Ovary (tissue), 9 donors: ENCODE data around the gene MCM6. TPM values are rescaled to one million over a fixed set of nuclear protein-coding genes. Genes with fewer than 3 reads are reported as not detected.

Source experiments
- DNase-seq, 5 donors: peaks; one replicate each; pipeline ENCODE4 v3.0.0-alpha.2; 2019 to 2020
- H3K27ac ChIP-seq, 2 donors: fragments of 200-600 bp; one replicate each; pipeline versions ENCODE4 v1.5.1 to v1.8.0; 2019 to 2022
- H3K27me3 ChIP-seq: fragments of 200-600 bp; one replicate; pipeline ENCODE4 v1.8.0; 2022
- H3K36me3 ChIP-seq: fragments of 200-600 bp; sonication (generic); one replicate; pipeline ENCODE4 v1.5.1; 2019
- H3K4me1 ChIP-seq: one replicate; pipeline ENCODE4 v1.8.1; 2013; ENCODE audit warnings: mild to moderate bottlenecking, moderate library complexity; ENCODE audit not compliant: insufficient read depth
- H3K4me3 ChIP-seq: fragments of 200-600 bp; sonication (generic); one replicate; pipeline ENCODE4 v1.5.1; 2017
- H3K9me3 ChIP-seq, 2 donors: fragments of 200-600 bp in 1 of 2; sonication (generic) in 1 of 2; one replicate each; pipeline versions ENCODE4 v1.5.1 to v1.8.1; 2013 to 2019; ENCODE audit warnings: mild to moderate bottlenecking in 1 of 2, moderate library complexity in 1 of 2
- EP300 ChIP-seq: sonication (generic); formaldehyde crosslinking; IDR thresholded peaks from one replicate; pipeline ENCODE4 v1.6.1; 2017; ENCODE audit warnings: antibody characterized with exemption
- POLR2A ChIP-seq: fragments of 450-650 bp; IDR thresholded peaks from one replicate; pipeline ENCODE4 v1.6.1; 2017; ENCODE audit warnings: antibody characterized with exemption, mild to moderate bottlenecking, moderate library complexity
- WGBS, 3 donors: extraction: QIAGEN DNeasy Blood & Tissue Kit in 1 of 3; methylation state at CpG; one replicate each; pipeline versions ENCODE4 v1.1.5 to v1.1.7; 2013 to 2017; 5-methylcytosine and 5-hydroxymethylcytosine counted together
- intact Hi-C, 4 donors: fragments of 100-400 bp; cut with DNase I; formaldehyde crosslinking; loops; one replicate each; pipeline versions ENCODE4 v1.11.0 to v1.15.1; 2022 to 2023
- polyA plus RNA-seq, 2 donors: library from polyadenylated mRNA; stranded (reverse); fragments of 200-250 nt in 1 of 2; fragments of 350-450 nt in 1 of 2; fragmentation: Illumina TruSeq in 1 of 2; extraction: RNeasy Lipid Tissue Mini Kit (QIAGEN cat#74804) in 1 of 2; gene quantifications; one replicate each; pipeline ENCODE4 v1.2.3, GENCODE V29; 2013 to 2014
- total RNA-seq, 7 donors: library from RNA; depleted of rRNA in 2 of 7; stranded (reverse); fragments of >200 nt in 2 of 7; fragmentation: NEBNext Ultra II Directional in 3 of 7; extraction: Animal tissue kit (Norgen Biotek cat#: 25700) in 3 of 7; gene quantifications; one replicate each; pipeline versions ENCODE4 v1.1.0 to v1.2.4, GENCODE V29; 2016 to 2023
- TF ChIP-seq, protein P1 (sequence below), 3 donors: fragments of 450-650 bp in 2 of 3; fragments of 200-600 bp in 1 of 3; IDR thresholded peaks; one replicate each; pipeline versions ENCODE4 v1.5.1 to v1.8.0; 2016 to 2022; ENCODE audit warnings: antibody characterized with exemption in 3 of 3, mild to moderate bottlenecking in 1 of 3
- donor health status: DM: no; HTN: no; CAD: no; lungs with moderate emphysema.
- donor health status: DM: no; HTN: no; CAD: no.
- donor health status: Bipolar disorder and iron deficiency.
- donor health status: DM: yes; HTN: yes; CAD: no.
- donor health status: DM: no; HTN: no; CAD: no.
- donor health status: DM: yes; HTN: yes; CAD: no.

MCM6 gene
- total and polyA plus RNA-seq, 9 donors = 7.2 to 20.1 (median 15.4) TPM

GRCh38 chr2:135843671-135844070 is 32.6 kb downstream of the MCM6 start:
- intact Hi-C loops = no loop called here
- DNase-seq = no peak

DNA sequence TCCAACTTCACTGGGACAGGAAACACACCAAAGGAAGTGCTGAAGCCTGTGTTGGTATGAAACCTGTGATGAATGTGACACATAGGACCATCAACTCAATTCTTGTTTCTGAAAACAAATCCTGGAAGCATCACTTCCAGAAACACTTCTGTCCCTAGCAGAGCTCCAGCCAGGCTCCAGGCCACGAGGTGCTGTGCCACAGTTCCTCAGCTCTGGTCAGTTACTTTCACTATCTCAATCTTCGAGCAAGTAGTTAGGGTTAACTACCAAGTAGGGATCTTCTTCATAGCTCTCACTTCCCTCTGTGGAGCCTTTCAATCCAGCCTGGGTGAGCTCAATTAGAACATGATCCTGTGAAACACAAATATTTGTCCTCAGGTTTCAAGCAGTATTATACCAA is 35.6 kb downstream of the MCM6 start:
- WGBS, 3 donors = 29 to 52% (median 48%) methylated on average over 2 of the region's 2 CpGs
- Histone ChIP-seq H3K27ac (no peak overlapping the region), H3K27me3 (no peaks in the 10 kb centered on the region), H3K9me3 (no peaks in the 10 kb centered on the region), H3K4me3 (no peak overlapping the region), H3K36me3 (no peaks in the 10 kb centered on the region), H3K4me1 (peaks cover 3% of the 10 kb centered on the region)
- TF ChIP-seq EP300 (no peak), POLR2A (no peak)
- TF ChIP-seq, protein P1, sequence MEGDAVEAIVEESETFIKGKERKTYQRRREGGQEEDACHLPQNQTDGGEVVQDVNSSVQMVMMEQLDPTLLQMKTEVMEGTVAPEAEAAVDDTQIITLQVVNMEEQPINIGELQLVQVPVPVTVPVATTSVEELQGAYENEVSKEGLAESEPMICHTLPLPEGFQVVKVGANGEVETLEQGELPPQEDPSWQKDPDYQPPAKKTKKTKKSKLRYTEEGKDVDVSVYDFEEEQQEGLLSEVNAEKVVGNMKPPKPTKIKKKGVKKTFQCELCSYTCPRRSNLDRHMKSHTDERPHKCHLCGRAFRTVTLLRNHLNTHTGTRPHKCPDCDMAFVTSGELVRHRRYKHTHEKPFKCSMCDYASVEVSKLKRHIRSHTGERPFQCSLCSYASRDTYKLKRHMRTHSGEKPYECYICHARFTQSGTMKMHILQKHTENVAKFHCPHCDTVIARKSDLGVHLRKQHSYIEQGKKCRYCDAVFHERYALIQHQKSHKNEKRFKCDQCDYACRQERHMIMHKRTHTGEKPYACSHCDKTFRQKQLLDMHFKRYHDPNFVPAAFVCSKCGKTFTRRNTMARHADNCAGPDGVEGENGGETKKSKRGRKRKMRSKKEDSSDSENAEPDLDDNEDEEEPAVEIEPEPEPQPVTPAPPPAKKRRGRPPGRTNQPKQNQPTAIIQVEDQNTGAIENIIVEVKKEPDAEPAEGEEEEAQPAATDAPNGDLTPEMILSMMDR (IDR thresholded peaks at IDR 0.05) = no peak
- DNase-seq = no peak
- intact Hi-C loops = no loop called here

More at GRCh38 chr2:135843671-135844070, 32.6 kb downstream of the MCM6 start:
- H3K4me3 ChIP-seq = no peak overlapping the region
- H3K36me3 ChIP-seq = no peaks in the 10 kb centered on the region
- H3K27ac ChIP-seq = no peak overlapping the region
- 91 to 95% (median 93%) methylated on average over 3 of the region's 3 CpGs for WGBS, 3 donors
- H3K27me3 ChIP-seq = no peaks in the 10 kb centered on the region
- no peaks in the 10 kb centered on the region for H3K9me3 ChIP-seq
- peaks cover 3% of the 10 kb centered on the region for H3K4me1 ChIP-seq
- no peak for TF ChIP-seq EP300
- TF ChIP-seq POLR2A = no peak
- TF ChIP-seq, protein P1 (IDR thresholded peaks at IDR 0.05) = no peak

- H3K36me3 ChIP-seq = no peaks in the 10 kb centered on the region
- no peaks in the 10 kb centered on the region for H3K27me3 ChIP-seq
- no peak overlapping the region for H3K27ac ChIP-seq
- H3K9me3 ChIP-seq = no peaks in the 10 kb centered on the region
- WGBS, 3 donors = 0 to 3% (median 2%) methylated on average over 2 of the region's 2 CpGs
- DNase-seq = no peak
- intact Hi-C loops = no loop called here
- TF ChIP-seq POLR2A = no peak
- TF ChIP-seq, protein P1 (IDR thresholded peaks at IDR 0.05) = no peak
- TF ChIP-seq EP300 = no peak
- H3K4me1 ChIP-seq = peaks cover 3% of the 10 kb centered on the region
- H3K4me3 ChIP-seq = no peak overlapping the region
Observed at GRCh38 chr2:135839713-135840112, 36.5 kb downstream of the MCM6 start.

DNA sequence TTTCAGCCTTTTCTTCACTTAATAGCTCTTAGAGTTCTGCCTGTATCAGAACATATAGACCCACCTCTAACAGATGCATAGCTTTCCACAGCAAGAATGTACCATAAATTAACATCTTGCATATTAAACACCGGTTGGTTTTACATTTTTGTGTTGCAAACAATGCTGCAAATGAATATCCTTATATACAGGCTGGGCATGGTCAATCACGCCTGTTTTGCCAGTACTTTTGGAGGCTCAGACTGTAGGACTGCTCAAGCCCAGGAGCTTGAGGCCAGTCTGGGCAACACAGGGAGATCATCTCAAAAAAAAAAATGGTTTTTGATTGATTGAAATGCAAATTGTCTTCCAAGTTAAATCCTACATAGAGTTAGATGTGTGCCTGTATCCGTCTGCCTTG is 37.7 kb downstream of the MCM6 start:
- no peak for DNase-seq
- Histone ChIP-seq H3K4me1 (peaks cover 3% of the 10 kb centered on the region), H3K27ac (no peak overlapping the region), H3K9me3 (no peaks in the 10 kb centered on the region), H3K4me3 (no peak overlapping the region), H3K27me3 (no peaks in the 10 kb centered on the region), H3K36me3 (no peaks in the 10 kb centered on the region)
- TF ChIP-seq, protein P1 (IDR thresholded peaks at IDR 0.05) = no peak
- TF ChIP-seq EP300 (no peak), POLR2A (no peak)
- intact Hi-C loops = no loop called here
- 82 to 89% (median 85%) methylated on average over 3 of the region's 3 CpGs for WGBS, 3 donors
